ENCODE data around the gene RHCG. TPM values are rescaled to one million over a fixed set of nuclear protein-coding genes. Genes with fewer than 3 reads are reported as not detected.

RHCG gene
- total and polyA plus RNA-seq, 7 donors = 0.30 to 0.66 (median 0.43) TPM; not detected in 3

- intact Hi-C loops (cut with DNase I) = no loop called here
- TF ChIP-seq, protein P1, sequence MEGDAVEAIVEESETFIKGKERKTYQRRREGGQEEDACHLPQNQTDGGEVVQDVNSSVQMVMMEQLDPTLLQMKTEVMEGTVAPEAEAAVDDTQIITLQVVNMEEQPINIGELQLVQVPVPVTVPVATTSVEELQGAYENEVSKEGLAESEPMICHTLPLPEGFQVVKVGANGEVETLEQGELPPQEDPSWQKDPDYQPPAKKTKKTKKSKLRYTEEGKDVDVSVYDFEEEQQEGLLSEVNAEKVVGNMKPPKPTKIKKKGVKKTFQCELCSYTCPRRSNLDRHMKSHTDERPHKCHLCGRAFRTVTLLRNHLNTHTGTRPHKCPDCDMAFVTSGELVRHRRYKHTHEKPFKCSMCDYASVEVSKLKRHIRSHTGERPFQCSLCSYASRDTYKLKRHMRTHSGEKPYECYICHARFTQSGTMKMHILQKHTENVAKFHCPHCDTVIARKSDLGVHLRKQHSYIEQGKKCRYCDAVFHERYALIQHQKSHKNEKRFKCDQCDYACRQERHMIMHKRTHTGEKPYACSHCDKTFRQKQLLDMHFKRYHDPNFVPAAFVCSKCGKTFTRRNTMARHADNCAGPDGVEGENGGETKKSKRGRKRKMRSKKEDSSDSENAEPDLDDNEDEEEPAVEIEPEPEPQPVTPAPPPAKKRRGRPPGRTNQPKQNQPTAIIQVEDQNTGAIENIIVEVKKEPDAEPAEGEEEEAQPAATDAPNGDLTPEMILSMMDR (IDR thresholded peaks at IDR 0.05) = no peak
These were observed 37.6 kb upstream of the RHCG start for GRCh38 chr15:89533861-89534544.

GRCh38 chr15:89531796-89532537 lies 35.6 kb upstream of the RHCG start:
- Histone ChIP-seq H3K4me3 (no peak overlapping the region), H3K4me1 (no peaks in the 10 kb centered on the region), H3K9me3 (no peaks in the 10 kb centered on the region), H3K36me3 (ENCODE audit: insufficient read depth in 1 of 2, low read depth in 1 of 2) (no peaks in the 10 kb centered on the region), H3K27me3 (ENCODE audit: insufficient read depth in 3 of 3, low read length in 2 of 3) (peaks cover 0 to 2% (median 0%) of the 10 kb centered on the region in 3 donors), H3K27ac (no peak overlapping the region)
- ATAC-seq (no peak), DNase-seq (no peak)
- intact Hi-C loops (cut with DNase I) = no loop called here
- WGBS, 3 donors = 54 to 61% (median 54%) methylated on average over 6 of the region's 6 CpGs
- TF ChIP-seq, protein P1 (IDR thresholded peaks at IDR 0.05) = no peak

More at GRCh38 chr15:89533861-89534544, 37.6 kb upstream of the RHCG start:
- H3K4me3 ChIP-seq = no peak overlapping the region
- DNase-seq (no peak), ATAC-seq (no peak)
- H3K9me3 ChIP-seq = peaks cover 11% of the 10 kb centered on the region
- no peak overlapping the region for H3K27ac ChIP-seq
- H3K36me3 ChIP-seq (ENCODE audit: insufficient read depth in 1 of 2, low read depth in 1 of 2) = no peaks in the 10 kb centered on the region
- WGBS, 3 donors = 83 to 86% (median 86%) methylated on average over 4 of the region's 4 CpGs
- H3K27me3 ChIP-seq (ENCODE audit: insufficient read depth in 3 of 3, low read length in 2 of 3) = peaks cover 0 to 2% (median 0%) of the 10 kb centered on the region in 3 donors
- no peaks in the 10 kb centered on the region for H3K4me1 ChIP-seq

DNA sequence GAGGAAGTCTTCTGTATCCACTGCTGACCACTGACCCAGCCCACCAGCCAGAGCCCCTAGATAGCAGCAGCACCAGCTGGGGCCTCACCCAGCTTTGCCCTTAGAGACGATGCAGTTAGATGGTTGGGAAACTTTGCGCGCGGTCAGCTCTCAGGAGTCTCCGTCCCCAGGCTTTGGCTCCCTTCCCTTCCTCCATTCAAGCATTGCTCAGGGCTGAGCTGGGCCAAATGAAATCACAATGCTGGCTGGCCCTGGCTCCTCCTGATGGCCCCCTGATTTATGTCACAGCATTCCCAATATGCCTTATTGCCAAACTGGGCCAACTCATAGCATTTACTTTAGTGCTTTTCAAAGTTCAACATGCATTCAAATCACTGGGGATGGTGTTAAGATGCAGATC lies 34.6 kb upstream of the RHCG start:
- no peak for ATAC-seq
- whole genome bisulfite sequencing, 3 donors = 75 to 88% (median 82%) methylated on average over 4 to 5 of the region's 5 CpGs
- Histone ChIP-seq H3K9me3 (no peaks in the 10 kb centered on the region), H3K27me3 (ENCODE audit: insufficient read depth in 3 of 3, low read length in 2 of 3) (peaks cover 0 to 2% (median 0%) of the 10 kb centered on the region in 3 donors), H3K4me1 (no peaks in the 10 kb centered on the region), H3K27ac (no peak overlapping the region), H3K36me3 (ENCODE audit: insufficient read depth in 1 of 2, low read depth in 1 of 2) (no peaks in the 10 kb centered on the region), H3K4me3 (no peak overlapping the region)
- intact Hi-C loops (cut with DNase I) = no loop called here
- TF ChIP-seq, protein P1 (IDR thresholded peaks at IDR 0.05) = no peak
- no peak for DNase-seq

- Histone ChIP-seq H3K27me3 (ENCODE audit: insufficient read depth in 3 of 3, low read length in 2 of 3) (peaks cover 0 to 2% (median 0%) of the 10 kb centered on the region in 3 donors), H3K9me3 (no peaks in the 10 kb centered on the region), H3K36me3 (ENCODE audit: insufficient read depth in 1 of 2, low read depth in 1 of 2) (no peaks in the 10 kb centered on the region), H3K4me3 (no peak overlapping the region), H3K4me1 (no peaks in the 10 kb centered on the region), H3K27ac (no peak overlapping the region)
- no peak for DNase-seq
- TF ChIP-seq, protein P1 (IDR thresholded peaks at IDR 0.05) = no peak
- 64 to 75% (median 66%) methylated on average over 6 of the region's 6 CpGs for WGBS, 3 donors
- intact Hi-C loops (cut with DNase I) = no loop called here
- ATAC-seq = no peak
These were observed 32.5 kb upstream of the RHCG start for GRCh38 chr15:89528757-89529352.

Data from psoas muscle (tissue), 8 donors.